Subcutaneous adipose tissue (tissue), 4 donors: ENCODE measurements around the gene SCYL2. TPM values are rescaled to one million over a fixed set of nuclear protein-coding genes. Genes with fewer than 3 reads are reported as not detected.

Experiments used
- total RNA-seq, 4 donors: library from RNA; depleted of rRNA; stranded (reverse); fragments of >200 nt; gene quantifications; one replicate each; pipeline ENCODE4 v1.1.0, GENCODE V29; 2016
- TF ChIP-seq, protein P1 (sequence below): fragments of 450-650 bp; IDR thresholded peaks from one replicate; pipeline ENCODE4 v1.5.1; 2016; ENCODE audit warnings: low read depth, mild to moderate bottlenecking, control low read depth, antibody characterized with exemption, moderate library complexity

SCYL2 gene
- total RNA-seq, 4 donors from 2014 or later, result 37.3 to 76.0 (median 41.1) TPM

- TF ChIP-seq, protein P1, sequence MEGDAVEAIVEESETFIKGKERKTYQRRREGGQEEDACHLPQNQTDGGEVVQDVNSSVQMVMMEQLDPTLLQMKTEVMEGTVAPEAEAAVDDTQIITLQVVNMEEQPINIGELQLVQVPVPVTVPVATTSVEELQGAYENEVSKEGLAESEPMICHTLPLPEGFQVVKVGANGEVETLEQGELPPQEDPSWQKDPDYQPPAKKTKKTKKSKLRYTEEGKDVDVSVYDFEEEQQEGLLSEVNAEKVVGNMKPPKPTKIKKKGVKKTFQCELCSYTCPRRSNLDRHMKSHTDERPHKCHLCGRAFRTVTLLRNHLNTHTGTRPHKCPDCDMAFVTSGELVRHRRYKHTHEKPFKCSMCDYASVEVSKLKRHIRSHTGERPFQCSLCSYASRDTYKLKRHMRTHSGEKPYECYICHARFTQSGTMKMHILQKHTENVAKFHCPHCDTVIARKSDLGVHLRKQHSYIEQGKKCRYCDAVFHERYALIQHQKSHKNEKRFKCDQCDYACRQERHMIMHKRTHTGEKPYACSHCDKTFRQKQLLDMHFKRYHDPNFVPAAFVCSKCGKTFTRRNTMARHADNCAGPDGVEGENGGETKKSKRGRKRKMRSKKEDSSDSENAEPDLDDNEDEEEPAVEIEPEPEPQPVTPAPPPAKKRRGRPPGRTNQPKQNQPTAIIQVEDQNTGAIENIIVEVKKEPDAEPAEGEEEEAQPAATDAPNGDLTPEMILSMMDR, result no peak
These were observed 22.1 kb downstream of the SCYL2 start for GRCh38 chr12:100289038-100289437.

- TF ChIP-seq, protein P1, result no peak
These were observed 23.0 kb downstream of the SCYL2 start for GRCh38 chr12:100290016-100290415.

DNA sequence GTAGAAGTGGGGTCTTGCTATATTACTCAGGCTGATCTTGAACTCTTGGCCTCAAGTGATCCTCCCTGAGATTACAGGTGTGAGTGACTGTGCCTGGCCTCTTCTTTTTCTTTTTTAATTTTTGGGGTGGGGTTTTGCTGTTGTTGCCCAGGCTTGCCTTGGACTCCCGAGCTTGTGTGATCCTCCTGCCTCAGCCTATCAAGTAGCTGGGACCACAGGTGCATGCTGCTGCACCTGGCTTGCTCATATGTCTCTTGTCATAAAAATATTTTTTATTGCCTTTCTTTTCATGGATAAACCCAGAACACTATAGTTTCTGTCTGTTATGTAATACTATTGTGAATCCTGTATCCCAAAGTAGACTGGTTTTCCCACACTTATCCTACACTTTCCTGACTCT lies 26.0 kb downstream of the SCYL2 start:
- TF ChIP-seq, protein P1, result no peak

- TF ChIP-seq, protein P1, result no peak
These were observed 29.0 kb downstream of the SCYL2 start for GRCh38 chr12:100295764-100296555.

DNA sequence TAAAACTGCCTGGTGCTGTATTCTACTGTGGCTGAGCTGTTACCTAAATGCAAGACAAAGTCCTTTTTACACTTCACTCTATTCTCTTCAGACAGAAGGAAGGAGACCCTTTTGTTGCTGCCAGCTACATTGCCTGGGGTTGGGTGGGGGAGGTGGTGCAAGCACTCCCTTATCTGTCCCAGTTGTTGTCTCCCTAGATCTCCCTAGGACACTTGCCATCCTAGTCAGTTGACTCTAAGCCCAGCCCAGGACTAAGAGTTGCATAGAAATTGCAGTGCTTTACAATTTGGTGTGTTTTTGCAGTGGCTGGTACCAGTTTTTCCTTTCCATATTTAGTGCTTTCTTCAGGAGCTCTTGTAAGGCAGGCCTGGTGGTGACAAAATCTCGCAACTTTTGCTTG lies 35.1 kb downstream of the SCYL2 start:
- TF ChIP-seq, protein P1, result no peak

- TF ChIP-seq, protein P1, result no peak
These were observed 36.9 kb downstream of the SCYL2 start for GRCh38 chr12:100303831-100304230.

DNA sequence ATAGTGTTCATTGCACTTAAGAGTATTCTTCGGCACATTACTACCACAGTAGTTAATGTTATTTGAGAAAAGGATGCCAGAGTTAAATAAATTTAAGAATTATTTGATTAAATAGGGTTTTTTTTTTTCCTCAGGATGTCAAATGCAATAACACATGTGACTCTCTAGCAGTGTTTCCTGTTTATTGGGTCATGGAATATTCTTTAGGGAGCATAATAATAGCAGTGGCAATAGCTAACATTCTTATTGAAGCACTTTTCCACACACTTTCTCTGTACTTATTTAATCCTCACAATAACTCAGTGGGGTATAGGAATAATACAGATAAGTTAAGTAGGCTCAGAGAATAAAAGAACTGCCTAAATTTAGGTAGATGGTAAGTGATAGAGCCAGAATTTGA lies 44.3 kb downstream of the SCYL2 start:
- TF ChIP-seq, protein P1, result no peak
